Activated B cell treated with CpG ODN at 0.5 μM for 24 hours (primary cell): ENCODE data around the gene UBE2E3. TPM values are rescaled to one million over a fixed set of nuclear protein-coding genes. Genes with fewer than 3 reads are reported as not detected.
"Not testable (repeated sequence)": the region's sequence is repeated elsewhere in the genome, so short reads cannot be mapped to it uniquely, and the experiment has no call there.

ENCODE experiments used
- ATAC-seq: fragments of 200-7000 bp; cut with Tn5 transposase; one replicate; pipeline ENCODE4 v1.10.0; 2021; ENCODE audit warnings: low read depth, mild to moderate bottlenecking, moderate library complexity
- CTCF ChIA-PET: fragments of 350-600 bp; sonication (Branson Sonifier 250); formaldehyde crosslinking; loops from one replicate; lab custom pipeline; 2021; ENCODE audit warnings: antibody characterized with exemption; lab: Charles Lee
- POLR2A ChIA-PET: fragments of 350-600 bp; sonication (Branson Sonifier 250); formaldehyde crosslinking; loops from one replicate; lab custom pipeline; 2021; ENCODE audit warnings: antibody characterized with exemption; lab: Charles Lee
- DNase-seq: peaks from one replicate; pipeline ENCODE4 v3.0.0; 2022
- H3K27ac Mint-ChIP-seq: one replicate; pipeline ENCODE4 v1.8.0; 2020; ENCODE audit warnings: mixed read lengths
- H3K27me3 Mint-ChIP-seq: one replicate; pipeline ENCODE4 v1.8.0; 2021; ENCODE audit warnings: mixed read lengths
- H3K36me3 Mint-ChIP-seq: one replicate; pipeline ENCODE4 v1.8.0; 2021; ENCODE audit warnings: low read depth, mixed read lengths
- H3K4me1 Mint-ChIP-seq: one replicate; pipeline ENCODE4 v1.8.0; 2021; ENCODE audit warnings: mixed read lengths
- H3K4me3 Mint-ChIP-seq: one replicate; pipeline ENCODE4 v1.8.0; 2020; ENCODE audit warnings: mild to moderate bottlenecking, mixed read lengths
- H3K9me3 Mint-ChIP-seq: one replicate; pipeline ENCODE4 v1.8.0; 2020; ENCODE audit warnings: mixed read lengths
- intact Hi-C: fragments of 100-400 bp; cut with micrococcal nuclease; formaldehyde crosslinking; loops from one replicate; pipeline ENCODE4 v1.15.1; 2024
- total RNA-seq: library from RNA; stranded (reverse); gene quantifications from 2 replicates; pipeline ENCODE4 v1.2.3, GENCODE V29; 2022
- TF ChIP-seq, protein P1 (sequence below): fragments of 200-600 bp; IDR thresholded peaks from one replicate; pipeline ENCODE4 v1.8.0; 2022; ENCODE audit warnings: antibody characterized with exemption, mild to moderate bottlenecking

The UBE2E3 gene
- total RNA-seq: 33.1 and 33.6 TPM in 2 replicates

GRCh38 chr2:180980106-180980942 is at the start of gene UBE2E3:
Gene UBE2E3 (plus strand): TSS chr2:180980605. CDS start chr2:180982043, 1,438 bp downstream.
- Mint-ChIP-seq H3K27me3 (no peaks in the 10 kb centered on the region), H3K27ac (peak within 1 kb of the TSS; percentile 95), H3K4me3 (peak within 1 kb of the TSS; percentile 93), H3K4me1 (peaks cover 37% of the 10 kb centered on the region), H3K36me3 (peaks cover 15% of the 10 kb centered on the region), H3K9me3 (no peaks in the 10 kb centered on the region)
- ChIA-PET POLR2A (interaction anchor here (0.6 to 2.0 kb wide), 14 partner anchors 9 to 1735 kb away, joined by 3 to 6 read pairs (median 4); partner anchors contain the start of genes DNAJC10 and ITGA4), CTCF (interaction anchor here (0.8 to 1.9 kb wide), 6 partner anchors 8 to 856 kb away, joined by 3 to 14 read pairs (median 3); no protein-coding TSS in a partner anchor)
- DNase-seq (peak; percentile 79), ATAC-seq (peak; percentile 80)
- TF ChIP-seq, protein P1, sequence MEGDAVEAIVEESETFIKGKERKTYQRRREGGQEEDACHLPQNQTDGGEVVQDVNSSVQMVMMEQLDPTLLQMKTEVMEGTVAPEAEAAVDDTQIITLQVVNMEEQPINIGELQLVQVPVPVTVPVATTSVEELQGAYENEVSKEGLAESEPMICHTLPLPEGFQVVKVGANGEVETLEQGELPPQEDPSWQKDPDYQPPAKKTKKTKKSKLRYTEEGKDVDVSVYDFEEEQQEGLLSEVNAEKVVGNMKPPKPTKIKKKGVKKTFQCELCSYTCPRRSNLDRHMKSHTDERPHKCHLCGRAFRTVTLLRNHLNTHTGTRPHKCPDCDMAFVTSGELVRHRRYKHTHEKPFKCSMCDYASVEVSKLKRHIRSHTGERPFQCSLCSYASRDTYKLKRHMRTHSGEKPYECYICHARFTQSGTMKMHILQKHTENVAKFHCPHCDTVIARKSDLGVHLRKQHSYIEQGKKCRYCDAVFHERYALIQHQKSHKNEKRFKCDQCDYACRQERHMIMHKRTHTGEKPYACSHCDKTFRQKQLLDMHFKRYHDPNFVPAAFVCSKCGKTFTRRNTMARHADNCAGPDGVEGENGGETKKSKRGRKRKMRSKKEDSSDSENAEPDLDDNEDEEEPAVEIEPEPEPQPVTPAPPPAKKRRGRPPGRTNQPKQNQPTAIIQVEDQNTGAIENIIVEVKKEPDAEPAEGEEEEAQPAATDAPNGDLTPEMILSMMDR: no peak
- intact Hi-C loops: loop anchor here (1.0 to 5.0 kb wide), 9 partner anchors 78 to 973 kb away; partner anchors contain the start of genes CWC22, ITGA4 and ITPRID2

DNA sequence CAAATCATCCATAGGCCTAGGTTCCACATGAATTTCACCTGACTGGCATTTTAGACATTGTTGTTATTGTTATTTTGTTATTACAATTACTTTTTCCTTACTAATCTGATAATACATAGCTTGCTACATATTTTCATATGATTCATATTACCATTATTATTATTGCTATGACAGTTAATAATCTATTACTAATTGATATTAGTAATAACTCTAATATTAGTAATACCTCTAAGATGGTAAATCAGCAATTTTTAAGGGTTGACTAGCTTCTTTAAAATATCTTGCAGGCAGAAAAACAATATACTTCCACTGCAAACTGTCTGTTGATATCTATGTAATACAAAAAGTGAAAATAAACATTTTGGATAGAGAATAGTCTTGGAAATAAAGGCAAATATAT is 48.6 kb upstream of the UBE2E3 start:
- CTCF ChIA-PET: no interaction called here
- DNase-seq (no peak), ATAC-seq (no peak)
- TF ChIP-seq, protein P1: no peak
- Mint-ChIP-seq H3K9me3 (no peaks in the 10 kb centered on the region), H3K27ac (no peak overlapping the region), H3K4me3 (no peak overlapping the region), H3K27me3 (no peaks in the 10 kb centered on the region), H3K4me1 (no peaks in the 10 kb centered on the region), H3K36me3 (no peaks in the 10 kb centered on the region)
- intact Hi-C loops: no loop called here
- POLR2A ChIA-PET: no interaction called here

- TF ChIP-seq, protein P1: no peak
- Mint-ChIP-seq H3K4me1 (peaks cover 10% of the 10 kb centered on the region), H3K9me3 (peaks cover 5% of the 10 kb centered on the region), H3K27ac (no peak overlapping the region), H3K27me3 (no peaks in the 10 kb centered on the region), H3K4me3 (no peak overlapping the region), H3K36me3 (no peaks in the 10 kb centered on the region)
- ChIA-PET CTCF (interaction anchor here (0.6 kb wide), 1 partner anchor 970 kb away, joined by 3 read pairs; no protein-coding TSS in a partner anchor), POLR2A (no interaction called here)
- no peak for ATAC-seq
- no peak for DNase-seq
- intact Hi-C loops: no loop called here
Measured at GRCh38 chr2:180933332-180933731, 47.1 kb upstream of the UBE2E3 start.

GRCh38 chr2:180934911-180935310 is 45.5 kb upstream of the UBE2E3 start:
- ChIA-PET POLR2A (no interaction called here), CTCF (no interaction called here)
- TF ChIP-seq, protein P1: no peak
- no peak overlapping the region for H3K27ac Mint-ChIP-seq
- no peak for ATAC-seq
- H3K9me3 Mint-ChIP-seq: peaks cover 5% of the 10 kb centered on the region
- intact Hi-C loops: no loop called here
- H3K4me3 Mint-ChIP-seq: no peak overlapping the region
- H3K27me3 Mint-ChIP-seq: no peaks in the 10 kb centered on the region
- no peak for DNase-seq
- H3K36me3 Mint-ChIP-seq: no peaks in the 10 kb centered on the region
- H3K4me1 Mint-ChIP-seq: peaks cover 10% of the 10 kb centered on the region

DNA sequence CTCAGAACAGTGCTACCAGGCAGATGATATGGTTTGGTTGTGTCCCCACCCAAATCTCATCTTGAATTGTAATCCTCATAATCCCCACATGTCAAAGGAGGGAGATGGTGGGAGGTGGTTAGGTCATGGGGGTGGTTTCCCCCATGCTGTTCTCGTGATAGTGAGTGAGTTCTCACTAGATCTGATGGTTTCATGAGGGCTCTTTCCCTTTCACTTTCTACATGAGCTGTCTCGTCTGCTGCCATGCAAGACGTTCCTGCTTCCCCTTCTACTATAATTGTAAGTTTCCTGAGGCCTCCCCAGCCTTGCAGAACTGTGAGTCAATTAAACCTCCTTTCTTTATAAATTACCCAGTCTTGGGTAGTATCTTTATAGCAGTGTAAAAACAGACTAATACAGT is 42.9 kb upstream of the UBE2E3 start:
- H3K4me3 Mint-ChIP-seq, DNase-seq, H3K9me3 Mint-ChIP-seq, H3K27me3 Mint-ChIP-seq, intact Hi-C loops, H3K4me1 Mint-ChIP-seq, CTCF ChIA-PET, POLR2A ChIA-PET, H3K36me3 Mint-ChIP-seq: not testable (repeated sequence)
- peak; percentile 82 for ATAC-seq
- peak overlapping the region; percentile 38 for H3K27ac Mint-ChIP-seq
